ENCODE measurements around the gene ZNF442. TPM values are rescaled to one million over a fixed set of nuclear protein-coding genes. Genes with fewer than 3 reads are reported as not detected.
"Not testable (repeated sequence)": the region's sequence is repeated elsewhere in the genome, so short reads cannot be mapped to it uniquely, and the experiment has no call there.

Gene ZNF442
- total and polyA plus RNA-seq, 5 donors, result 0.84 to 3.7 (median 2.9) TPM

GRCh38 chr19:12364391-12365235 lies 870 bp downstream of the ZNF442 start:
- H3K27ac ChIP-seq (ENCODE audit: low read length), result peak overlapping the region; percentile 88
- H3K4me1 ChIP-seq (ENCODE audit: control insufficient read depth, insufficient read depth, low read length), result no peaks in the 10 kb centered on the region
- ATAC-seq, result peak; percentile 1 to 2
- intact Hi-C loops (cut with DNase I), result no loop called here
- peak overlapping the region; percentile 90 for H3K4me3 ChIP-seq (ENCODE audit: low read length)
- WGBS, result 3% methylated on average over 28 of the region's 28 CpGs
- no peaks in the 10 kb centered on the region for H3K27me3 ChIP-seq (ENCODE audit: control insufficient read depth, insufficient read depth)
- no peaks in the 10 kb centered on the region for H3K9me3 ChIP-seq (ENCODE audit: control insufficient read depth, low read length)
- peak; percentile 28 to 66 (median 57) for DNase-seq

- WGBS, result 95% methylated on average over 30 of the region's 30 CpGs
- H3K9me3 ChIP-seq (ENCODE audit: control insufficient read depth, low read length); H3K4me3 ChIP-seq (ENCODE audit: low read length); intact Hi-C loops (cut with DNase I); H3K27ac ChIP-seq (ENCODE audit: low read length); ATAC-seq; H3K4me1 ChIP-seq (ENCODE audit: control insufficient read depth, insufficient read depth, low read length); H3K27me3 ChIP-seq (ENCODE audit: control insufficient read depth, insufficient read depth): not testable (repeated sequence)
- DNase-seq, result peak in 2 of 3 donors; percentile 52
Observed at GRCh38 chr19:12362236-12362635, 3.2 kb downstream of the ZNF442 start.

- WGBS, result 95% methylated on average over 4 of the region's 4 CpGs
- intact Hi-C loops (cut with DNase I), result loop anchor here in 1 of 4 donors (10.0 kb wide), 1 partner anchor 159 kb away; no protein-coding TSS in a partner anchor
- Histone ChIP-seq H3K4me3 (ENCODE audit: low read length) (no peak overlapping the region), H3K27me3 (ENCODE audit: control insufficient read depth, insufficient read depth) (no peaks in the 10 kb centered on the region), H3K9me3 (ENCODE audit: control insufficient read depth, low read length) (peaks cover 7% of the 10 kb centered on the region), H3K4me1 (ENCODE audit: control insufficient read depth, insufficient read depth, low read length) (no peaks in the 10 kb centered on the region), H3K27ac (ENCODE audit: low read length) (no peak overlapping the region)
- no peak for ATAC-seq
- DNase-seq, result no peak
Observed at GRCh38 chr19:12353375-12353774, 12.1 kb downstream of the ZNF442 start.

- intact Hi-C loops (cut with DNase I), result loop anchor here in 1 of 4 donors (10.0 kb wide), 1 partner anchor 156 kb away; no protein-coding TSS in a partner anchor
- Histone ChIP-seq H3K4me1 (ENCODE audit: control insufficient read depth, insufficient read depth, low read length) (no peaks in the 10 kb centered on the region), H3K9me3 (ENCODE audit: control insufficient read depth, low read length) (peaks cover 7% of the 10 kb centered on the region), H3K27me3 (ENCODE audit: control insufficient read depth, insufficient read depth) (no peaks in the 10 kb centered on the region), H3K27ac (ENCODE audit: low read length) (no peak overlapping the region), H3K4me3 (ENCODE audit: low read length) (no peak overlapping the region)
- no peak for ATAC-seq
- DNase-seq, result no peak
- 98% methylated on average over 5 of the region's 5 CpGs for WGBS
Observed at GRCh38 chr19:12350890-12351197, 14.6 kb downstream of the ZNF442 start.

GRCh38 chr19:12350185-12350889 lies 15.1 kb downstream of the ZNF442 start:
- ATAC-seq (no peak), DNase-seq (no peak)
- Histone ChIP-seq H3K4me3 (ENCODE audit: low read length) (no peak overlapping the region), H3K9me3 (ENCODE audit: control insufficient read depth, low read length) (peaks cover 7% of the 10 kb centered on the region), H3K27ac (ENCODE audit: low read length) (no peak overlapping the region), H3K4me1 (ENCODE audit: control insufficient read depth, insufficient read depth, low read length) (no peaks in the 10 kb centered on the region), H3K27me3 (ENCODE audit: control insufficient read depth, insufficient read depth) (no peaks in the 10 kb centered on the region)
- intact Hi-C loops (cut with DNase I), result loop anchor here in 1 of 4 donors (10.0 kb wide), 1 partner anchor 156 kb away; no protein-coding TSS in a partner anchor
- 98% methylated on average over 8 of the region's 8 CpGs for WGBS

GRCh38 chr19:12346896-12347295 lies 18.6 kb downstream of the ZNF442 start:
- intact Hi-C loops (cut with DNase I), result no loop called here
- DNase-seq, result no peak
- Histone ChIP-seq H3K27ac (ENCODE audit: low read length) (no peak overlapping the region), H3K27me3 (ENCODE audit: control insufficient read depth, insufficient read depth) (no peaks in the 10 kb centered on the region), H3K4me3 (ENCODE audit: low read length) (no peak overlapping the region), H3K9me3 (ENCODE audit: control insufficient read depth, low read length) (peaks cover 7% of the 10 kb centered on the region), H3K4me1 (ENCODE audit: control insufficient read depth, insufficient read depth, low read length) (no peaks in the 10 kb centered on the region)
- WGBS, result 68% methylated on average over 2 of the region's 2 CpGs
- no peak for ATAC-seq

- peaks cover 2% of the 10 kb centered on the region for H3K9me3 ChIP-seq (ENCODE audit: control insufficient read depth, low read length)
- intact Hi-C loops (cut with DNase I), result no loop called here
Observed at GRCh38 chr19:12345197-12345596, 20.3 kb downstream of the ZNF442 start.

GRCh38 chr19:12333162-12334159 lies 32.0 kb downstream of the ZNF442 start, which contains the start of gene ZNF563:
Gene ZNF563, minus strand, starts transcription at chr19:12333633. Its CDS starts 151 bp downstream, at chr19:12333482.
- peak within 1 kb of the TSS; percentile 55 for H3K4me3 ChIP-seq (ENCODE audit: low read length)
- intact Hi-C loops (cut with DNase I), result no loop called here
- ATAC-seq, result peak; percentile 100
- DNase-seq, result peak; percentile 98 to 99 (median 99)
- peak within 1 kb of the TSS; percentile 91 for H3K27ac ChIP-seq (ENCODE audit: low read length)
- H3K4me1 ChIP-seq (ENCODE audit: control insufficient read depth, insufficient read depth, low read length), result peaks cover 4% of the 10 kb centered on the region
- WGBS, result 2% methylated on average over 55 of the region's 55 CpGs
- no peaks in the 10 kb centered on the region for H3K27me3 ChIP-seq (ENCODE audit: control insufficient read depth, insufficient read depth)
- H3K9me3 ChIP-seq (ENCODE audit: control insufficient read depth, low read length), result no peaks in the 10 kb centered on the region

More at GRCh38 chr19:12345197-12345596, 20.3 kb downstream of the ZNF442 start:
- Histone ChIP-seq H3K4me3 (ENCODE audit: low read length) (no peak overlapping the region), H3K27ac (ENCODE audit: low read length) (no peak overlapping the region), H3K27me3 (ENCODE audit: control insufficient read depth, insufficient read depth) (no peaks in the 10 kb centered on the region), H3K4me1 (ENCODE audit: control insufficient read depth, insufficient read depth, low read length) (no peaks in the 10 kb centered on the region)
- ATAC-seq, result no peak
- no peak for DNase-seq
- WGBS, result 98% methylated on average over 1 of the region's 1 CpG

GRCh38 chr19:12331211-12331941 lies 34.1 kb downstream of the ZNF442 start:
- DNase-seq (no peak), ATAC-seq (peak; percentile 3 to 20)
- Histone ChIP-seq H3K4me1 (ENCODE audit: control insufficient read depth, insufficient read depth, low read length) (peaks cover 4% of the 10 kb centered on the region), H3K27ac (ENCODE audit: low read length) (peak overlapping the region; percentile 21), H3K4me3 (ENCODE audit: low read length) (no peak overlapping the region), H3K9me3 (ENCODE audit: control insufficient read depth, low read length) (no peaks in the 10 kb centered on the region), H3K27me3 (ENCODE audit: control insufficient read depth, insufficient read depth) (no peaks in the 10 kb centered on the region)
- WGBS, result 59% methylated on average over 4 of the region's 4 CpGs
- intact Hi-C loops (cut with DNase I), result no loop called here

- ATAC-seq (no peak), DNase-seq (no peak)
- intact Hi-C loops (cut with DNase I), result no loop called here
- 94% methylated on average over 4 of the region's 4 CpGs for WGBS
- Histone ChIP-seq H3K9me3 (ENCODE audit: control insufficient read depth, low read length) (no peaks in the 10 kb centered on the region), H3K27me3 (ENCODE audit: control insufficient read depth, insufficient read depth) (no peaks in the 10 kb centered on the region), H3K4me3 (ENCODE audit: low read length) (no peak overlapping the region), H3K4me1 (ENCODE audit: control insufficient read depth, insufficient read depth, low read length) (peaks cover 4% of the 10 kb centered on the region), H3K27ac (ENCODE audit: low read length) (peak overlapping the region; percentile 8)
Observed at GRCh38 chr19:12330340-12330739, 35.1 kb downstream of the ZNF442 start.
